Activated CD4-positive, alpha-beta T cell treated with anti-CD3 and anti-CD28 coated beads, Interleukin-2, amount 50 U/mL, for 48 hours (primary cell): ENCODE data around the gene MTRR.
A peak's percentile ranks its signal among the peaks of the same experiment; 100 is the strongest.

ENCODE experiments used
- DNase-seq, 2 experiments: peaks; one replicate each; pipeline ENCODE4 v3.0.0-alpha.2; 2020

The MTRR gene

DNA sequence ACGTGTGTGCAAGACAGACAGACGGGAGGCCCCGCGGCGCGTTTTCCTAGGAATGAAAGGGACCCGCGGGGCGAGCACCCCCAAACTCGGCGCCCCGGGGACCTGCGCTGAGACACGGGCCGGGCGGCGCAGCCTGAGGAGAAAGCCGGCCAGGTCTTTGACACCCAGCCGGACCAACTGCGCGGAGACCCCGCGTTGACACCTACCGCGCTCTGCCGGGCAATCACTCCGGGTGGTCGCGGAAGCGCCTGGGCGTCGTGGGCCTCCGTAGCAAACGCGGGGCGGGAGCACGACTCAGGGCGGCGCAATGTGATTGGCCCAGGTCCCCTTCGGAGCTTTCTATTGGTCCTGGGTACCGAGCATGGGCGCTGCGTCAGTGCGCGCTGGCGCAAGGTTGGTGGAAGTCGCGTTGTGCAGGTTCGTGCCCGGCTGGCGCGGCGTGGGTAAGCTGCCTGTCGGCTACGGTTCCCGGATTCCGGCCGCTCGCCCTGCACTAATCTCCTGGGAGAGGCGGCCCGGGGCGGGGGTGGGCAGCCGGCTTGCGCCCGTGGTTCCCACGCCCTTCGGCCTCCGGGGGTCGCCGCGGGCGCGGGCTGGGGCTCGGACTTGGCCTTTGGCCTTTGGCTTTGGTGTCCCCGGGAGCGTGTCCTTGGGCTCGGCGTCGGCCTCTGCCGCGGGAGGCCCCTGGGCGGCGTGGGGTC lies at the start of gene MTRR, which contains the start of gene FASTKD3:
Gene MTRR, plus strand, starts transcription at position 376 of the 701 bp plus-strand sequence. CDS start 1,647 bp downstream, outside the sequence.
Gene FASTKD3, minus strand, starts transcription at position 259 of the 701 bp plus-strand sequence. CDS start 948 bp downstream, outside the sequence.
- peak; percentile 87 to 91 for DNase-seq

DNA sequence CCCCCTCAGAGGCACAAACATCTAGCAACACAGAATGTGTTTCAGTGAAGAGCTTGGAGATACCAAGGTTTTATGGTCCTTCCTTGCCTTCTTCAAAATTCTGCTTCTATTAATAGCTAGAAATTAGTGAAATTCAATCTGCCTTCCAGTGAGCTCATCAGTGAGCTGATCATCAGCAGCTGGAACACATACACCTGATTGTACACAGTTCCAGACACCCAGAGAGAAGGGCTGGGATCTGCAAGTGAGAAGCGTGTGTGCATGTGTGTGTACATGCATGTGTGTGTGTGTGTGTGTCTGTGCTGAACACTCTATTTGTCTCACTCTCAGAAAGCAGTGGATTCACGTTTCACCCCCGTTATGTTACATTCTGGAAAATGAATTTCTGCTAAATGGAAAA lies 46.5 kb upstream of the MTRR start:
- DNase-seq, result no peak

DNA sequence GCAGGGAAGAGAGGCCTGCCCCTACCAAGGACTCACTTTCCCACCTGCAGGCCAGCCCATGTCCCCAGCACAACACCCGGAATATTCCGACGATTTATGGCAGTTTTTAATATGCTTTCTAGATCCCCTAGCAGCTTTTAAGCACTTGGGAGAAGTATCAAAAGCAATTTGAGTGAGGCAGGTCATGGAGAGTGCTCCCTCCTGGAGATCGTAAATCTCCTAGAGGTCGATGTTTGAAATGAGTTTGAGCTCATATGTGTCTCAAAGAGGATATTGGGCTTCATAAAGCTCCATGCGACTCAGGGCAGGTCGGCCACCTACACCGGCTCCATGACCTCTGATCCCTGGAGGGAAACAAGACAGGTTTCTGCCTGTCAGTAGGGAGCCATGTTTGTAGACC lies 45.4 kb upstream of the MTRR start:
- DNase-seq, result no peak

DNA sequence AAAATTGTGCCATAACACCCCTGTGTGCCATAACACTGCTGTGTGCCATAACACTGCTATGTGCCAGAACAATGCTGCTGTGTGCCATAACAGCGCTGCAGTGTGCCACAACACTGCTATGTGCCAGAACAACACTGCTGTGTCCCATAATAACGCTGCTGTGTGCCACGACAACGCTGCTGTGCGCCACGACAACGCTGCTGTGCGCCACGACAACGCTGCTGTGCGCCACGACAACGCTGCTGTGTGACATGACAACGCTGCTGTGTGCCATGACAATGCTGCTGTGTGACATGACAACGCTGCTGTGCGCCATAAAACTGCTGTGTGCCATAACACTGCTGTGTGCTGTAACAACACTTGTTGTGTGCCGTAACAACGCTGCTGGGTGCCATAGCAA lies 44.0 kb upstream of the MTRR start:
- no peak for DNase-seq

DNA sequence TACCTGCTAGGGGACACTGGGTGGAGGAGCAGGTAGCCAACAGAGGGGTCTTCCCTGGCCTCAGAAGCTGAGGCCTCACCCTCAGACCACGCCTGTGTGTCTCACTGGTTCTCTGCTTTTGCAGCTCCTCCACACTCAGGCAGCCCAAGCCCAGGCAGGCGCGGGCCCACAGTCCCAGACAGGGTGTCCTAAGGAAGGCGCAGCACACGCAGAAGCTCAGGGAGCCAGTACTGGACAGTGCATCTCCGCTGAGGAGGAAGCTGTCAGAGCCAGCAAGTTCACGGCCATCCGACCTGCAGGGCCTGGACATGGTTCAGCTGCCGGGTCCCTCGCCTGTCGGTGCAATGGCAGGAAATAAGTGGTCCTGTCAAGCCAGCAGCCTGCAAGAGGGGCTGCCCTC lies 43.3 kb upstream of the MTRR start:
- DNase-seq, result no peak

DNA sequence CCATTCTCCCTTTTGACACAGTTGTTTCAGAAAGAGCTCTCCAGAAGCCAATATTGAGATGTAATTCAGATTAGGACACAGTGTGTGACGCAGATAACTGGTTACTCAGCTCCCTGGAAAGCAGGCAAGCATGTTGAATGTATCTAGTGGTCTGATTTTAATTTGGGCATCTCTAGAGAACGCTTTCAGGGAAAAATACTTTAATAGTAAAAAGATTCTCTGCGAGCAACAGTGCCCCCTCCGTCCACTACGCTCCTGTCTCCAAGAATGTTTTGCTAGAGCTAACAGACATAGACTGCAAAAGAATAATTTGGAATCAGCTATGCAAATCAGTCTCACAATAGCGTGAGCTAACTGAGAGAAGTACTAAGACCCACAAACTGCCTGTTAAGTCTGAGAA lies 41.3 kb upstream of the MTRR start:
- DNase-seq, result no peak

DNA sequence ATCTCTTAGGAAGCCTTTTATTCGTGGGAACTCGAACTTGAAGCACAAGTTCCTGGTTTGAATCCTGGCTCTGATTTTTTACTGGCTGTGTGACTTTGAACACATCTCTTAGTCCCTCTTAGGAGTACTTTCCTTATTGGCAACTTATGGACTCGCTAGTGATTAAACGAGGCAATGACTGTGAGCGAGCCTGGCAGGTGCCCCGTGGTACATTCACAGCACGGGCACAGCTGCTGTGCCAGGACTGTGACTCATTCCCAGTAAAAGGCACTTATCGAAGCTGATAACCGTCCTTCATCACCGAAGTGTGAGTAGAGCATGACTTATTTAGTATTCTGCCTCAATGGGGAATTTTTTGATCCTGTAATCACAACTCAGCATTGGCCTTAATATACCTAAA lies 40.7 kb upstream of the MTRR start:
- DNase-seq, result no peak

DNA sequence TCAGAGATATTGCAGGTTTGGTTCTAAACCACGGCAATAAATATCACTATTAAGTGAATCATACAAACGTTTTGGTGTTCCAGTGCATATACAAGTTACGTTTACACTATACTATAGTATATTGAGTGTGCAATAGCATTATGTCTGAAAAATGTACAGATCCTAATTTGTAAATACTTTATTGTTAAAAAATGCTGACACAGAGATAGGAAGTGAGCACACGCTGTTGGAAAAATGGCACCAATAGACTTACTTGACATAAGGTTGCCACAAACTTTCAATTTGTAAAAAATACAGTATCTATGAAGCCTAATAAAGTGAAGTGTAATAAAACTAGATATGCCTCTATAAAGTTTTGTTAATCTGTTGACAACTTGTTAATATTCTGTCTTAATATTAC lies 34.0 kb upstream of the MTRR start:
- no peak for DNase-seq

DNA sequence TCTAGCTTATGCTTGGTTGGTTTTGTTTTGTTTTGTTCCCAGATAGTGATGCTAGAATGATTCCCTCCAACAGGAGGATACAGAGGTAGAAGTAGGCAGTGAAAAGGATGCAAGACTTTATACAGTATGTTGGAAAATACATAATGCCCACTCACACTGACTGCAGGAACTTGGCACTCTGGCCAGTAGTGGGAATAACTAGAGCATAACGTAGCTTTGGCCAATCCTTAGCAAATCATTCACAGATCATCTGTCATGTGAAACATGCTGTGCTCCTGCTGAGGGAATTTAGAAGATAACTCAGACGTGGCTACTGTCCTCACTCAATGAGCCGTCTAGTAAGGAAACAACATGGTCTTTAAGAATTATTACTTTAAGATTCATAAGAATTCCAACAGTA lies 31.5 kb upstream of the MTRR start:
- no peak for DNase-seq

DNA sequence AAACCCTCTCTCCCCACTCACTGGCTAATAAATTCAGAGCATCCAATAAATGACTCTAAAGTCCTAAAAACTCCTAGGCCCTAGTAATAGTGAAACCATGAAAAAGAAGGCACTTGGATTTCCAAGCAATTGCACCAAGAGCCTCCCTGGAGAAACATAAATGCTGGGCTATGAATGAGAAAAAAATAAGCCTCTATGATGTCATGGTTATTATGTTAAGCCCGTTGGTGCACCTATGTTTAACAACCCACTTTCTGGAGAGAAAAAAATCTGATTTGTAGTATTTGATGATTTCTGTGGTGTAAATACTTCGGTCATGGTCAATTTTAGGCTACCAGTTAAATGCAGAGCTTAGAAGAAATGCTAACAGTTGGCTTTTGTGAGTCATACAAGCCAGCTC lies 26.4 kb upstream of the MTRR start:
- no peak for DNase-seq

DNA sequence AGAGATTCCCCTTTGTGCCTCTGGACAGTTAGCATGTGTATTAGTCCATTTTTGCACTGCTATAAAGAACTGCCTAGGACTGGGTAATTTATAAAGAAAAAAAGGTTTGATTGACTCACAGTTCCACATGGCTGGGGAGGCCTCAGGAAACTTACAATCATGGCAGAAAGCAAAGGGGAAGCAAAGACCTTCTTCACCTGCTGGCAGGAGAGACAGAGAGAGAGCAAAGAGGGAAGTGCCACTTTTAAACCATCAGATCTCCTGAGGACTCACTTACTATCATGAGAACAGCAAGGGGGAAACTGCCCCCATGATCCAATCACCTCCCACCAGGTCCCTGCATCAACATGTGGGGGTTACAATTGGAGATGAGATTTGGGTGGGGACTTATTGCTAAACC lies 24.0 kb upstream of the MTRR start:
- no peak for DNase-seq

DNA sequence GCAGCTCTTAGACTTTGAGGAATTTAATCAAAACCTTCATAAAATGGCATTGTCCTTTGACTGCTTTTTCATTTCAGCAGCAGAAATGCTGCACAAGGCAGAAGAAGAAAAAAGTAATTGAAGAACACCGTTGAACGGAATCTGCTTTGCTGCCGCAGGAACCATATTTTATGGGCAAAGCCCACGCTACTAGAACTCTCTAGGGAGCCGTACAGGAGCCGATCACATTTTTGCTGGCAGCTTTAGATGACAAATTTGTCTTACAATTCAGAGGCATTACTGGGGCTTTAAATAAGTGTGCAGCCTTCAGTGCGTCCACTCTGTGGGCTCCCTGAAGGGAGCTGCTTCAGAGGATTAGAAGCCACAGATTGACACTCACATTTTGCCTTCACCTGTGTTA lies 23.4 kb upstream of the MTRR start:
- no peak for DNase-seq

DNA sequence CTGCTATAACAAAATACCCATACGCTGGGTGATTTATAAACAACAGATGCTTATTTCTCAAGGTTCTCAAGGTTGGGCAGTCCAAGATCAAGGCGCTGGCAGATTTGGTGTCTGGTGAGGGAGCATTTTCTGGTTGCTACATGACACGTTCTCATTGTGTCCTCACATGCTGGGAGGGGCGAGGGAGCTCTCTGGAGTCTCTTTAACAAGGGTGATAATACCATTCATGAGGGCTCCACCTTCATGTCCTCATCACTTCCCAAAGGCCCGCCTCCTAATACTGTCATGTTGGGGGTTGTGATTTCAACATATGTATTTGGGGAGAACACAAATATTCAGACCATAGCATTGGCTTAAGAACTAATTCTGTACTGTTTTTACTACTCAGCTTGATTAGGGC lies 22.6 kb upstream of the MTRR start:
- DNase-seq, result no peak

DNA sequence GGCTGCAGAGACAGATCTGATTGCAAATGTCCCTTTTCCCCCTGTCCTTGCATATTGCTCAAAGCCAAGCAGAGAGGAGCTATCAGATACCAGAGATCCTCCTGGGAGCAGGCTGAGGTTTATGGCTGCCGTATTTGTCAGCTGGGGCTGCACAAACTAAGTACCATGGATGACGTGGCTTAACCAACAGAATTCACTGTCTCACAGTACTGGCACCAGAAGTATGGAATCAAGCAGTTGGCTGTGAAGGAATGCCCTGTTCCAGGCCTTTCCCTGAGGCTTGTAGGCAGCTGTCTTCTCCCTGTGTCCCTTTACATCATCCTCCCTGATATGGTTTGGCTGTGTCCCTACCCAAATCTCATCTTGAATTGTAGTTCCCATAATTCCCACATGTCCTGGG lies 20.7 kb upstream of the MTRR start:
- no peak for DNase-seq

DNA sequence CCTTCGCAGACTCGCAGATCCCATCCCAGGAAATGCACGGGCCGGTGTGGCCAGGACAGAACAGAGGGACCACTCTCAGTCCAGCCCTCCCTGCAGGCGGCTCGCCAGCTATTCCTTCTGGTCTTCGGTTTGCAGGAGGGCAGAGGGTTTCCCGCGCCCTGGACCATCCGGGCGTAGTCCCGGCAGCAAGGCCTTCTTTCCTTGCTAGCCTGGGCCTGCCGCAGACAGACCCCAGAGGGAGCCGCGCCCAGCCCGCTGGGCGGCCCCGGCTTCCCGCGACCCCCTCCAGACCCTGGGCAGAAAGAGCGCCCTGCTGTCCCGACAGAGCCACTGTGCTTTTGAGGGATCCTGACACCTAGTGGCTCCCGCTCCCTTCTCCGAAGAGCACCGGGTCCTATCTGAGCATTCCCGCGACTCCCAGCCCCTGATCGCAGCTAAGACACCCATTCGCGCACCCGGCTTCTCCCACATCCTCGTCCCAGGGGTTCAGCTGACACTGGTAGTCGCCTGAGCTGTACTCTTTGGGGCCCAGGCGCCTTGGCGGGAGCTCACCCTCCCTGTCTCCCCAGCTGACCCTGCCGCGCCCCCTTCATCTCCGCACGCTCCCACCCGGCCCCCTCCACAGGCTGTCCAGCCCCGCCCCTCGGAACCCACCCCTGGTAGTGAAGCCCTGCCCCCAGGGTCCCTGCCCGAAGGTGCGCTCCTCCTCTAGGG lies 19.1 kb upstream of the MTRR start:
- peak in 1 of 2 experiments; percentile 17 for DNase-seq

DNA sequence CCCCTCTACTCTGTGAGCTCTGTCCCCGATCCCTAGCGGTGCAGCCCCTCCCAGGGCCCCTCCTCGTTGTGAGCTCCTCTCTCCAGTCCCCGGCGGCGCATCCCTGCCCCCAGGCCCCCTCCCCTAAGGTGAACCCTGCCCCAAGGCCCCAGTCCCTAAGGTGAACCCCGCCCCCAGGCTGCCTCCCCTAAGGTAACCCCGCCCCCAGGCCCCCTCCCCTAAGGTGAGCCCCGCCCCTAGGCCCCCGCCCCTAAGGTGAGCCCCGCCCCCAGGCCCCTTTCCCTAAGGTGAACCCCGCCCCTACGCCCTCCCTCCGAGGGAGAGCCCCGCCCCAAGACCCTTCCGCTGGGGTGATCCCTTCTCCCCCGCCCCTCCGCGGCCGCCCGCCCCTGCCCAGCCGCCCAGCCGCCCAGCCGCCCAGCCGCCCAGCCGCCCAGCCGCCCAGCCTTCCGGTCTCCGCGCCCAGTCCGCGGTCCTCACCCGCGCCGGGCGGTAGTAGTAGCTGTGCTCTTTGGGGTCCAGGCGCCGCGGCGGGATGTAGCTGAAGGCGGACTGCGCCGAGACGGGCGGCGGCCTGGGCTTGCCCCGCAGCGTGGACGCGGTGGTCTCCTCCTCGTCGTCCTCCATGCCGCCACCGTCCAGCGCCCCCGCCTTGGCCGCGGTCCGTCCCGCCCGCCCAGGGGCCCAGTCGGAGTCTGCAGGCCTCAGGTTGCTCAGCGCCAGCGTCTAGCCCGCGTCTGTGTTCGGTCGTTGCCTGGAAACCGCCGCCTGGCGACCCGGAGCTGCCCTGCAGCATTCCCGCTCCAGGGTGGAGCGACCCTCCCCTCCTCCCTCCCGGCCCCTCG lies 18.3 kb upstream of the MTRR start, which contains the start of gene CFAP90:
Gene CFAP90, minus strand, starts transcription at position 739 of the 845 bp plus-strand sequence. Its CDS starts 112 bp downstream, at position 627.
- DNase-seq, result peak; percentile 8 to 11

DNA sequence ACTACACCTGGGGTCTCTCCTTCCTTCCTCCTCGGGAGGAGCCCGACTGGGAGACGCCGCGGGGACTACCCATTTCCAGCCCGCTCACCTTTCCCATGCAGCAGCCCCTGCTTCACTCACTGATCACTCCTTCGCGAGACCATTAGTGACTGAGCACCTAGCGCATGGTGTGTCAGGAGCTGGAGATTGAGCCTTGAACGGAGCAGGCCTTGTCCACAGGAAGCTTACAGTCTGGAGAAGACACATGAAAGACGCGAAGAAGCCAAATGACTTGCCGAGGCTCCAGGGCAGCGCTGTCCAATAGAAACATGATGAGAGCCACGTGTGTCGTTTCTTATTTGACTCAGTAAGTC lies 17.7 kb upstream of the MTRR start:
- DNase-seq, result no peak

DNA sequence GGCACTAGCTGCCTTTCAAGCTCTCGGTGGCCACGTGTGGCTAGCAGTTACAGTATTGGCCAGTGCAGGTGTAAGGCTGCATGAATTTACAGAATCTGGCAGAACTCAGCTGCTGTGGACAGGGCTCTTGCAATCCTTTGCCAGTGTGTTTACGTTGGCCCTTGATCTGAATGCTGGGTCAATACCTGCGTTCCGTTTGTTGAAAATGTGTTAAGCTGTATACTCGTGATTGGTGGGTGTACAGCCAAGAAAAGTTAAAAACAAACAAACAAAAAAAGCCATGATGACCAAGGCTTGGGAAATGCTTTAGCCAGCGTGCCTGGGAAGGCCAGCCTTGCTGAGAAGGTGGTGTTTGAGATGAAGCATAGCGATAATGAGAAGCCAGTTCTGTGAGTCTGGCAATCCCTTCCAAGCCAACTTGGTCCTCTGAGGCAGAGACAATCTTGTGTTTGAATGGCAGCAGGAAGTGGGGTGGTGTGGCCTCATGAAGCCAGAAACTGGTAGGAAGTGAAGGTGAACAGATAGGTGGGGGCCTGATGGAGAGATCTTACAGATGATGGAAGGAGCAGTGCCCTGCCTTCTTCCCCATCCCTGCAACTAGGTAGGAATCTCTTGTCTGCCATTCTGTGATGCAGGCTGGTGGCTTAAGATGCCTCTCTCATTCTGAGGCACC lies 17.2 kb upstream of the MTRR start:
- no peak for DNase-seq

DNA sequence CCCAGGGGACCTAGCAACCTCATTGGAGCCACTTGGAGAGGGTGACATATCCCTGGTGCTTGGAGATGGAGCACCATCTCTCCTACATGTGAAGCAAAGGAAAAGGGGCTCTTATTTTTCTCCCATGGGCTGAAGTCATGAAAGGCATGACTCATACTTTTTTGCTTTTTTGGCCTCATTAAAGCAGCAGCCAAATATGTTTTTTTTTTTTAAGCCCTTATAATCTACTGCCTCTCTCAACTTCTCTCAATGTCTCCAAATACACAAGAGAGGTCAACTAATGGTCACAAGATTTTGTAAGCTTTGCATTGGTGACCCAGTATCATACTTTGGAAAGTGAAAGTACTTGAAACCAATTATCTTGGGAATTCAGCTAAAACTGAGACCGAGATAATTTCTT lies 16.4 kb upstream of the MTRR start:
- no peak for DNase-seq

DNA sequence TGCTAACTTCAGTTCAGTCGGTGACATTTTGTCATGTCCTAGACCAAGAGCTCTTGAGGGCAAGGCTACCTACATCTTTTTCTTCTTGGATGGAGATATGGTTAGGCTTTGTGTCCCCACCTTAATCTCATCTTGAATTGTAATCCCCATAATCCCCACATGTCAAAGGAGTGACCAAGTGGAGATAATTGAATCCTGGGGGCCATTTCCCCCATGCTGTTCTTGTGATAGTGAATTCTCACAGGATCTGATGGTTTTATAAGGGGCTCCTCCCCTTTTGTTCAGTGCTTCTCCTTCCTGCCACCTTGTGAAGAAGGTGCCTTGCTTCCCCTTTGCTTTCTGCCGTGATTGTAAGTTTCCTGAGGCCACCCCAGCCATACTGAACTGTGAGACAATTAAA lies 16.0 kb upstream of the MTRR start:
- DNase-seq, result no peak

DNA sequence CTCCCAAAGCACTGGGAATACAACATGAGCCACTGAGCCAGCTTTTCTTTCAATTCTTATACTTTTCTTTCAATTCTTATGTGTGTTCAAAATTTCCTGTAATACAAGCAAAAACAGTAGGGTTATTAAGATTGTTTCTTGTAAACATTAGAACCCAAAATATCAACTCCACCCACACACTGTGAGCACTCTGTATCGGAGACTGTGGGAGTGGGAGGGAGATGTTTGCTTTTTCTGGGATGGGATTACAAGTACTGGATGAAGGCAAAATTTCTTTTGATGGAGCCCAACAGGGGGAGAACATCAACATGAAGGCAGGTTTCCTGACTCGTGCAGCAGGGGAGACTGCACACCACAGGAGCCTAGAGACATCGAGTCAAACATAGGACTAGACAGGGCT lies 13.3 kb upstream of the MTRR start:
- DNase-seq, result no peak

DNA sequence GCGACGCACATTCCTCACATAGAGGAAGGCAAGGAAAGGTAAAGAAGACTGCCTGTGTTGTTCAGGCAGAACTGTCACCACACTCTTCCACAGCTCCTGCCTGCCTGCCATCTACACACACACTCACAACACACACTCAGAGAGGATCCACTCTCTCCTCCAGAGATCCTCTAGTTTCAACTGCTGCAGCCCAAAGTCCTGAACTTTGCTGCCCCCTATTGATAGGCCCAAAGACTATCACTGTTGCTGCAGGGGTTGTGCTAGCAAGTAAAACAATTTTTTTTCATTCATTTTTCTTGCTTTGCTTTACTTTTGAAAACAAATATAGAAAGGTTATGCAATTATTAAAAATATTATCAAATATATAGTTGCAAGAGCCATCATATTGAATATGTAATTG lies 12.1 kb upstream of the MTRR start:
- peak in 1 of 2 experiments; percentile 32 for DNase-seq

DNA sequence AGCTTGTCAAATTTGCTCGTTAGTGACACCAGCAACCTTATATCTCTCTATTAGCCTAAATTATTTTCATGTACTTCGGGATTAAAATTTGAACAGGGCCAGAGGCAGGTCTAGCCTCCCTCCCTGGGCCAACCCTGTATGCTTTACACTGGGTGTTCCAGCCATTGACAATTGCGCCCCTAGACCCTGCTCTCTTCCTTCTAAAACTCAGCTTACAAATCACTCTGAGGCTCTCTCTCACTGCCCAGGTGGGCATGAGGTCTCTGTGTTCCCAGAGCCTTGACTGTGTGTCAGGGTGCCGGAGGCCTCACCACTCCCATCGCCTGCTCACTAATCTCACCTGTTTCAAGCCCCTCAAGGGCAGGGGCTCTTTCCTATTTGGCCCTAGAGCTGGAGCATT lies 11.6 kb upstream of the MTRR start:
- no peak for DNase-seq
